Stimulated activated CD4-positive, alpha-beta T cell treated with anti-CD3 and anti-CD28 coated beads, Interleukin-1b, Interleukin-23, amount 100 ng/mL, for 4 hours (primary cell): ENCODE results near the gene MORN5.

ENCODE experiments used
- DNase-seq, 2 donors: peaks; one replicate each; pipeline ENCODE4 v3.0.0-alpha.2; 2020; ENCODE audit warnings: low read depth in 2 of 2

MORN5 gene

GRCh38 chr9:122143876-122144405, 15.8 kb upstream of the MORN5 start:
- no peak for DNase-seq

GRCh38 chr9:122144836-122145591, 14.7 kb upstream of the MORN5 start:
- no peak for DNase-seq

- no peak for DNase-seq
Measured at GRCh38 chr9:122145592-122145863, 14.2 kb upstream of the MORN5 start.

- no peak for DNase-seq
Measured at GRCh38 chr9:122151267-122151828, 8.4 kb upstream of the MORN5 start.

- no peak for DNase-seq
Measured at GRCh38 chr9:122155796-122156195, 3.9 kb upstream of the MORN5 start.

- peak; percentile 3 to 5 for DNase-seq
Measured at GRCh38 chr9:122158202-122158601, 1.5 kb upstream of the MORN5 start.

- DNase-seq: no peak
Measured at GRCh38 chr9:122159925-122160246, 178 bp downstream of the MORN5 start.

- no peak for DNase-seq
Measured at GRCh38 chr9:122162415-122162814, 2.7 kb downstream of the MORN5 start.

GRCh38 chr9:122164286-122164685, 4.6 kb downstream of the MORN5 start:
- no peak for DNase-seq

- no peak for DNase-seq
Measured at GRCh38 chr9:122168356-122168755, 8.6 kb downstream of the MORN5 start.

- DNase-seq: no peak
Measured at GRCh38 chr9:122172131-122172530, 12.4 kb downstream of the MORN5 start.

GRCh38 chr9:122173670-122174069, 14.0 kb downstream of the MORN5 start:
- DNase-seq: no peak

- no peak for DNase-seq
Measured at GRCh38 chr9:122176916-122177315, 17.2 kb downstream of the MORN5 start.

GRCh38 chr9:122179054-122179689, 19.5 kb downstream of the MORN5 start:
- no peak for DNase-seq

- DNase-seq: no peak
Measured at GRCh38 chr9:122179690-122180074, 20.0 kb downstream of the MORN5 start.

- no peak for DNase-seq
Measured at GRCh38 chr9:122180633-122181032, 20.9 kb downstream of the MORN5 start.

GRCh38 chr9:122183501-122183900, 23.8 kb downstream of the MORN5 start:
- no peak for DNase-seq

GRCh38 chr9:122184551-122184950, 24.8 kb downstream of the MORN5 start:
- DNase-seq: no peak

- DNase-seq: no peak
Measured at GRCh38 chr9:122186301-122186700, 26.6 kb downstream of the MORN5 start.

GRCh38 chr9:122186777-122187470, 27.2 kb downstream of the MORN5 start:
- no peak for DNase-seq

- DNase-seq: no peak
Measured at GRCh38 chr9:122188369-122188768, 28.7 kb downstream of the MORN5 start.

- DNase-seq: no peak
Measured at GRCh38 chr9:122190597-122191381, 31.1 kb downstream of the MORN5 start.
